ENCODE measurements around the gene GNPAT. TPM values are rescaled to one million over a fixed set of nuclear protein-coding genes. Genes with fewer than 3 reads are reported as not detected.
"Not testable (repeated sequence)": the region's sequence is repeated elsewhere in the genome, so short reads cannot be mapped to it uniquely, and the experiment has no call there.

GNPAT gene
- total RNA-seq, 2 donors from 2014 or later, result 26.5 to 29.2 TPM

- Histone ChIP-seq H3K4me3 (no peak overlapping the region), H3K36me3 (no peaks in the 10 kb centered on the region), H3K27me3 (replicated peaks; ENCODE audit: insufficient read depth) (no peaks in the 10 kb centered on the region), H3K9me3 (no peaks in the 10 kb centered on the region), H3K27ac (no peak overlapping the region), H3K4me1 (ENCODE audit: control insufficient read depth in 1 of 2, low read depth in 2 of 2) (no peaks in the 10 kb centered on the region)
- DNase-seq (ENCODE audit: low spot score), result no peak
- no peak for ATAC-seq (ENCODE audit: insufficient number of reproducible peaks, low FRiP score, low read depth)
- TF ChIP-seq CTCF (IDR thresholded peaks at IDR 0.05), result no peak
Measured at GRCh38 chr1:231208980-231209379, 32.0 kb upstream of the GNPAT start.

DNA sequence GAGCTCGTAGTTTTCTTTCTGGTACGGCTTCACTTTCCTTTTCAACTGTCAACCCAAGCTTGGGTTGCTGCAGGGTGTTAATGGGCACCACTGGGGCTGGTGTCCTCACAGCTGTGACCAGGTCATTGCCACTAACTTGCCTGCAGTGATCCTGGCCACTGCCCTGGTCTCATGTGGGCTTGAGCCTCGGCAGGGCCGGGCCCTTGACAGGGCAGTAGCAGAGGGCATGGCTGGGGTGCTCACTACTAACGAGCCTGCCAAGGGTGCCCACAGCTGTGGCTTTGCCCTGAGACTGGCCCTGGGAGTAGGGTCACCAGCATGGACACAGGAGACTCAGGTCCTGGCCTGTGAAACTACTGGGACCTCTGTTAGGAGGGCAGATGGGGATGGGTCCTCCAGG is 31.5 kb upstream of the GNPAT start:
- Histone ChIP-seq H3K27me3 (replicated peaks; ENCODE audit: insufficient read depth) (no peaks in the 10 kb centered on the region), H3K4me1 (ENCODE audit: control insufficient read depth in 1 of 2, low read depth in 2 of 2) (no peaks in the 10 kb centered on the region), H3K9me3 (no peaks in the 10 kb centered on the region), H3K27ac (no peak overlapping the region), H3K36me3 (no peaks in the 10 kb centered on the region), H3K4me3 (no peak overlapping the region)
- DNase-seq (ENCODE audit: low spot score) (no peak), ATAC-seq (ENCODE audit: insufficient number of reproducible peaks, low FRiP score, low read depth) (no peak)
- TF ChIP-seq CTCF (IDR thresholded peaks at IDR 0.05), result no peak

DNA sequence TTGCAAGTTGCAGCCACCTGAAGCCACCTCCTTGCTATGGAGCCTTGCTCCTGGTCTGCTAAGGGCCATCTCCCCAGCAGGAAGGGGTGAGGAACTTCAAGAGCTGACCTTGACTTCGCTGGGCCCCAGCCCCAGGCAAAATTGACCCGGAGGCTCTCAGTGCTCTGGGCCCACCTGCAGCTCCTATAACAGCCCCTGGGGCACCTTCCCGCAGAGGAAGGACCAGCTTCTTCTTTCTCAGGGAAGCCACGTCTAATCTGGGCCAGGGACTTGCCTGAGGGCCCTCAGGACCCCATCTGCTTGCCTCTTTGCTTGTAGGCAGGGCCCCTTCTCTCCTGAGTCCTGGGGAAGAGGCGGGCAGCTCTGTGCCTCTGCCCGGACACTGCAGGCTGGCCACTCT is 30.9 kb upstream of the GNPAT start:
- DNase-seq (ENCODE audit: low spot score) (no peak), ATAC-seq (ENCODE audit: insufficient number of reproducible peaks, low FRiP score, low read depth) (no peak)
- Histone ChIP-seq H3K4me3 (no peak overlapping the region), H3K9me3 (no peaks in the 10 kb centered on the region), H3K27ac (no peak overlapping the region), H3K36me3 (no peaks in the 10 kb centered on the region), H3K27me3 (replicated peaks; ENCODE audit: insufficient read depth) (no peaks in the 10 kb centered on the region), H3K4me1 (ENCODE audit: control insufficient read depth in 1 of 2, low read depth in 2 of 2) (no peaks in the 10 kb centered on the region)
- TF ChIP-seq CTCF (IDR thresholded peaks at IDR 0.05), result no peak

- TF ChIP-seq CTCF (IDR thresholded peaks at IDR 0.05), result peak; percentile 91
- Histone ChIP-seq H3K4me3 (peak overlapping the region; percentile 72), H3K9me3 (no peaks in the 10 kb centered on the region), H3K27ac (no peak overlapping the region), H3K4me1 (ENCODE audit: control insufficient read depth in 1 of 2, low read depth in 2 of 2) (no peaks in the 10 kb centered on the region), H3K36me3 (no peaks in the 10 kb centered on the region), H3K27me3 (replicated peaks; ENCODE audit: insufficient read depth) (no peaks in the 10 kb centered on the region)
- ATAC-seq (ENCODE audit: insufficient number of reproducible peaks, low FRiP score, low read depth), result no peak
- DNase-seq (ENCODE audit: low spot score), result peak; percentile 8
Measured at GRCh38 chr1:231211005-231211857, 29.8 kb upstream of the GNPAT start.

GRCh38 chr1:231212301-231212700 is 28.7 kb upstream of the GNPAT start:
- H3K4me3 ChIP-seq; H3K27ac ChIP-seq; DNase-seq (ENCODE audit: low spot score); H3K4me1 ChIP-seq (ENCODE audit: control insufficient read depth in 1 of 2, low read depth in 2 of 2); H3K36me3 ChIP-seq; H3K9me3 ChIP-seq; H3K27me3 ChIP-seq (replicated peaks; ENCODE audit: insufficient read depth); ATAC-seq (ENCODE audit: insufficient number of reproducible peaks, low FRiP score, low read depth): not testable (repeated sequence)

Measured in thoracic aorta (tissue), 2 donors.